ENCODE results near the gene ACOT13. TPM values are rescaled to one million over a fixed set of nuclear protein-coding genes. Genes with fewer than 3 reads are reported as not detected.
A peak's percentile ranks its signal among the peaks of the same experiment; 100 is the strongest.

ACOT13 gene
- total and polyA plus RNA-seq, 2 experiments from 2014 or later = 30.1 to 61.6 TPM

GRCh38 chr6:24742216-24742738 is 75.4 kb downstream of the ACOT13 start:
- H3K4me2 ChIP-seq = no peak overlapping the region
- no peak overlapping the region for H2AFZ ChIP-seq
- no peaks in the 10 kb centered on the region for H3K27me3 ChIP-seq
- no peaks in the 10 kb centered on the region for H3K79me2 ChIP-seq
- H3K9me2 ChIP-seq (replicated peaks; ENCODE audit: insufficient read depth) = no peaks in the 10 kb centered on the region
- no peaks in the 10 kb centered on the region for H3K4me1 ChIP-seq (ENCODE audit: insufficient read depth)
- no peak for TF ChIP-seq CTCF (IDR thresholded peaks at IDR 0.05; ENCODE audit: poor library complexity)
- TF ChIP-seq EZH2 (IDR thresholded peaks at IDR 0.05; ENCODE audit: borderline replicate concordance) = no peak
- no peak for TF ChIP-seq EZH2phosphoT487 (IDR thresholded peaks at IDR 0.05; ENCODE audit: low read depth, severe bottlenecking, unreplicated experiment)
- no peak overlapping the region for H3K4me3 ChIP-seq
- H3K36me3 ChIP-seq (replicated peaks; ENCODE audit: insufficient read depth, low read depth) = no peaks in the 10 kb centered on the region
- 96% methylated on average over 5 of the region's 5 CpGs for WGBS (ENCODE audit: low lambda C conversion rate, missing lambda C conversion rate)
- H4K20me1 ChIP-seq (ENCODE audit: insufficient read depth, poor library complexity, severe bottlenecking) = no peaks in the 10 kb centered on the region
- no peaks in the 10 kb centered on the region for H3K9me3 ChIP-seq (ENCODE audit: low read depth)
- H3K27ac ChIP-seq = peak overlapping the region; percentile 91
- DNase-seq (ENCODE audit: low spot score) = no peak

- H3K36me3 ChIP-seq (replicated peaks; ENCODE audit: insufficient read depth, low read depth) = no peaks in the 10 kb centered on the region
- peak overlapping the region; percentile 42 for H2AFZ ChIP-seq
- peak overlapping the region; percentile 49 for H3K4me2 ChIP-seq
- WGBS (ENCODE audit: low lambda C conversion rate, missing lambda C conversion rate) = 69% methylated on average over 2 of the region's 2 CpGs
- no peaks in the 10 kb centered on the region for H3K9me2 ChIP-seq (replicated peaks; ENCODE audit: insufficient read depth)
- peak; percentile 64 for DNase-seq (ENCODE audit: low spot score)
- H3K27me3 ChIP-seq = no peaks in the 10 kb centered on the region
- H3K27ac ChIP-seq = peak overlapping the region; percentile 91
- H3K4me1 ChIP-seq (ENCODE audit: insufficient read depth) = no peaks in the 10 kb centered on the region
- H3K79me2 ChIP-seq = no peaks in the 10 kb centered on the region
- no peaks in the 10 kb centered on the region for H4K20me1 ChIP-seq (ENCODE audit: insufficient read depth, poor library complexity, severe bottlenecking)
- H3K4me3 ChIP-seq = no peak overlapping the region
- TF ChIP-seq CTCF (IDR thresholded peaks at IDR 0.05; ENCODE audit: poor library complexity) (no peak), EZH2 (IDR thresholded peaks at IDR 0.05; ENCODE audit: borderline replicate concordance) (no peak), EZH2phosphoT487 (IDR thresholded peaks at IDR 0.05; ENCODE audit: low read depth, severe bottlenecking, unreplicated experiment) (no peak)
- no peaks in the 10 kb centered on the region for H3K9me3 ChIP-seq (ENCODE audit: low read depth)
Observed at GRCh38 chr6:24743265-24743943, 76.5 kb downstream of the ACOT13 start.

- Histone ChIP-seq H3K4me1 (ENCODE audit: insufficient read depth) (no peaks in the 10 kb centered on the region), H3K36me3 (replicated peaks; ENCODE audit: insufficient read depth, low read depth) (no peaks in the 10 kb centered on the region), H3K27ac (peak overlapping the region; percentile 91), H3K27me3 (no peaks in the 10 kb centered on the region), H3K9me3 (ENCODE audit: low read depth) (no peaks in the 10 kb centered on the region), H2AFZ (no peak overlapping the region), H3K79me2 (no peaks in the 10 kb centered on the region), H3K4me2 (no peak overlapping the region), H4K20me1 (ENCODE audit: insufficient read depth, poor library complexity, severe bottlenecking) (no peaks in the 10 kb centered on the region), H3K9me2 (replicated peaks; ENCODE audit: insufficient read depth) (no peaks in the 10 kb centered on the region), H3K4me3 (no peak overlapping the region)
- WGBS (ENCODE audit: low lambda C conversion rate, missing lambda C conversion rate) = 96% methylated on average over 3 of the region's 3 CpGs
- no peak for TF ChIP-seq CTCF (IDR thresholded peaks at IDR 0.05; ENCODE audit: poor library complexity)
- TF ChIP-seq EZH2 (IDR thresholded peaks at IDR 0.05; ENCODE audit: borderline replicate concordance) = no peak
- no peak for TF ChIP-seq EZH2phosphoT487 (IDR thresholded peaks at IDR 0.05; ENCODE audit: low read depth, severe bottlenecking, unreplicated experiment)
- no peak for DNase-seq (ENCODE audit: low spot score)
Observed at GRCh38 chr6:24743944-24744335, 77.1 kb downstream of the ACOT13 start.

All from hepatocyte (in vitro differentiated cells).